Right atrium auricular region (tissue), 2 donors: ENCODE measurements around the gene KRT78. TPM values are rescaled to one million over a fixed set of nuclear protein-coding genes. Genes with fewer than 3 reads are reported as not detected.

Experiments
- DNase-seq: peaks from one replicate; pipeline ENCODE4 v3.0.0-alpha.2; 2019; ENCODE audit warnings: low spot score
- H3K27ac ChIP-seq, 2 donors: fragments of 200-600 bp; sonication (generic); 1 replicate in 1 of 2; 2 replicates in 1 of 2; pipeline ENCODE4 v1.5.1; 2016 to 2019
- H3K27me3 ChIP-seq, 2 donors: fragments of 200-600 bp; sonication (generic); one replicate each; pipeline versions ENCODE4 v1.5.1 to v1.6.0; 2017 to 2019
- H3K36me3 ChIP-seq: fragments of 200-600 bp; sonication (generic); one replicate; pipeline ENCODE4 v1.5.1; 2016
- H3K4me1 ChIP-seq, 2 donors: fragments of 200-600 bp; sonication (generic); one replicate each; pipeline versions ENCODE4 v1.5.1 to v1.6.0; 2017 to 2019
- H3K4me3 ChIP-seq, 2 donors: fragments of 200-600 bp; sonication (generic); 1 replicate in 1 of 2; 2 replicates in 1 of 2; pipeline ENCODE4 v1.5.1; 2017 to 2019; ENCODE audit warnings: mild to moderate bottlenecking in 1 of 2, moderate library complexity in 1 of 2
- H3K9me3 ChIP-seq, 2 donors: fragments of 200-600 bp; sonication (generic); one replicate each; pipeline ENCODE4 v1.5.1; 2019
- total RNA-seq, 2 donors: library from RNA; depleted of rRNA; stranded (reverse); fragments of >200 nt; gene quantifications; one replicate each; pipeline ENCODE4 v1.1.0, GENCODE V29; 2016
- TF ChIP-seq, protein P1 (sequence below), 2 donors: fragments of 200-600 bp; sonication (generic); IDR thresholded peaks; one replicate each; pipeline ENCODE4 v1.5.1; 2019; ENCODE audit warnings: antibody characterized with exemption in 2 of 2

The KRT78 gene
- total RNA-seq, 2 donors from 2014 or later = not detected

DNA sequence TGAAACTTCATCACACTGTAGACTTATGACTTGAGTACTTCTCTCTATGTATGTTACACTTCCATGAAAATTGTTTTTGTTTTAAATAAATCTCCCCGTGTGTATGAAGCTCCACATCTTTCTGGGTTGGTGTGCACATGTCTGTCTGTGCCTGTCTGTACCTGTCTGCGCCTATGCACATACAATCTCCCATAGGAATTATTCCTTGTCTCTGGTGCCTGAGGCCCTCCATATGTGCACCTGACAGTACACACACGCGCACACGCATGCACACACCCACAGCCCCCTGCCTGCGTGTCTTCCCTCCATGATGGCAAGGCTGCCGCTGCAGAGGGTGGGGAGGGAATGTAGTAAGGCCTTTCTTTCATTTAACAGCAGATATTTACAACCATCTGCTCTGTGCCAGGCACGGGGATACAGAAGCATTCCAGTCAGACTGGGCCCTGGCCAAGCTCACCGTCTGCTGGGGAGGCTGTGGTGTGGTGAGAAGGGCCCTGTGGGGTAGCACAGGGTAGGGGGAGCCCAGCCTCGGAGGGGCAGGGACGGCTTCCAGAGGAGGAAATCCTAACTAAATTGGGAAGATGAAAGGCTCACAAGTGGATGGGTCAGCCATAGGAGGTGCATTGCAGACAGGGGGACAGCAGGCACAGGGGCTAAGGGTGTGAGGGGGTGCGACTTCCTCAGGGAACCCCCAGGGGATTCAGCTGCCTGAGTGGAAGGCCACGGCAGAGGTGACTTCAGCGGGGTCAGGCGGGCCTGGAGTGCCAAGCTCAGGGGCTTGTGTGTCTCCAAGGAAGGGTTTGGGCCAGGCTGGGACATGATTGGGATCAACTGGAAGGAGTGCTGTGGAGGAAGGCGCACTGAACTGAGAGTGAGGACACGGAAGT is 30.0 kb upstream of the KRT78 start:
- DNase-seq = no peak
- no peaks in the 10 kb centered on the region for H3K27me3 ChIP-seq
- H3K4me3 ChIP-seq = peak overlapping the region in 1 of 2 donors; percentile 32
- H3K27ac ChIP-seq = no peak overlapping the region
- TF ChIP-seq, protein P1, sequence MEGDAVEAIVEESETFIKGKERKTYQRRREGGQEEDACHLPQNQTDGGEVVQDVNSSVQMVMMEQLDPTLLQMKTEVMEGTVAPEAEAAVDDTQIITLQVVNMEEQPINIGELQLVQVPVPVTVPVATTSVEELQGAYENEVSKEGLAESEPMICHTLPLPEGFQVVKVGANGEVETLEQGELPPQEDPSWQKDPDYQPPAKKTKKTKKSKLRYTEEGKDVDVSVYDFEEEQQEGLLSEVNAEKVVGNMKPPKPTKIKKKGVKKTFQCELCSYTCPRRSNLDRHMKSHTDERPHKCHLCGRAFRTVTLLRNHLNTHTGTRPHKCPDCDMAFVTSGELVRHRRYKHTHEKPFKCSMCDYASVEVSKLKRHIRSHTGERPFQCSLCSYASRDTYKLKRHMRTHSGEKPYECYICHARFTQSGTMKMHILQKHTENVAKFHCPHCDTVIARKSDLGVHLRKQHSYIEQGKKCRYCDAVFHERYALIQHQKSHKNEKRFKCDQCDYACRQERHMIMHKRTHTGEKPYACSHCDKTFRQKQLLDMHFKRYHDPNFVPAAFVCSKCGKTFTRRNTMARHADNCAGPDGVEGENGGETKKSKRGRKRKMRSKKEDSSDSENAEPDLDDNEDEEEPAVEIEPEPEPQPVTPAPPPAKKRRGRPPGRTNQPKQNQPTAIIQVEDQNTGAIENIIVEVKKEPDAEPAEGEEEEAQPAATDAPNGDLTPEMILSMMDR (IDR thresholded peaks at IDR 0.05) = no peak
- H3K9me3 ChIP-seq = no peaks in the 10 kb centered on the region
- peaks cover 0 to 28% of the 10 kb centered on the region in 2 donors for H3K4me1 ChIP-seq
- H3K36me3 ChIP-seq = no peaks in the 10 kb centered on the region

DNA sequence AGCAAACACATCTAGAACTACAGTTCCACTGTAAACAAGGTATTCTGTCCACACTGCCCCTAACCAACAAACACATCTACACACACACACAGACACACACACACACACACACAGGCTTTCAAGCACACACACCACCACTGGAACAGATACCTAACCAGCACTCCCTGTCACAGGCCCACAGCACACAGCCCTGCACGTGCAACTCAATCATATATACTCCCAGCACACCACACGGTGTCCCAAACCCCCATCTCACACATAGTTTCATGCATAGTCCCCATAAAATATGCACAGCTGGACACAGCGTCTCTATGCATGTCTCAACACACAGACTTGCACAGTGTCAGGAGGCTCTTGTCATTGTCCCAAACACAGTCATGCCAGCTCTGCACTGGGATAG is 28.4 kb upstream of the KRT78 start:
- H3K36me3 ChIP-seq = no peaks in the 10 kb centered on the region

DNA sequence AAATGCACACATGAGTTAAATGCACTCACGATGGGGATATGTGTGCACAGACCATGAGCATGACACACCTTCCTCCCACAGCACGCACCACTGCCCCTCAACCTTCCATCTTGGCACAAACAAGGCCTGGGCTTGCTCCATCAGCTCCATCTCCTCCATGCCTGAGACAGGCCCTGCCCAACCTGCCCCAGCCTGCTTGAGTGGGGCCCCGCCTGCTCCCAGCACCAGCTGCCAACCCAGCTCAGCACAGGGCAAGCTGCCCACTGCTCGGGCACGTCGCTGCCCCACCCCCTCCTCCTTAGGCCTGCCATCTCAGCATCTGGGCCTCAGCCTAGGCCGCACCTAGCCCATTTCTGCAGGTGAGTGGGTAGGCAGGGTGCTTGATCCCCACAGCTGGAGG is 27.6 kb upstream of the KRT78 start:
- H3K27me3 ChIP-seq = no peaks in the 10 kb centered on the region
- TF ChIP-seq, protein P1 (IDR thresholded peaks at IDR 0.05) = no peak
- H3K36me3 ChIP-seq = no peaks in the 10 kb centered on the region
- peaks cover 0 to 45% of the 10 kb centered on the region in 2 donors for H3K4me1 ChIP-seq
- no peaks in the 10 kb centered on the region for H3K9me3 ChIP-seq
- H3K4me3 ChIP-seq = no peak overlapping the region
- DNase-seq = no peak
- H3K27ac ChIP-seq = no peak overlapping the region

More for the DNA sequence above, 28.4 kb upstream of the KRT78 start:
- Histone ChIP-seq H3K4me1 (peaks cover 0 to 37% of the 10 kb centered on the region in 2 donors), H3K27ac (no peak overlapping the region), H3K9me3 (no peaks in the 10 kb centered on the region), H3K4me3 (no peak overlapping the region), H3K27me3 (no peaks in the 10 kb centered on the region)
- no peak for DNase-seq
- TF ChIP-seq, protein P1 (IDR thresholded peaks at IDR 0.05) = no peak

DNA sequence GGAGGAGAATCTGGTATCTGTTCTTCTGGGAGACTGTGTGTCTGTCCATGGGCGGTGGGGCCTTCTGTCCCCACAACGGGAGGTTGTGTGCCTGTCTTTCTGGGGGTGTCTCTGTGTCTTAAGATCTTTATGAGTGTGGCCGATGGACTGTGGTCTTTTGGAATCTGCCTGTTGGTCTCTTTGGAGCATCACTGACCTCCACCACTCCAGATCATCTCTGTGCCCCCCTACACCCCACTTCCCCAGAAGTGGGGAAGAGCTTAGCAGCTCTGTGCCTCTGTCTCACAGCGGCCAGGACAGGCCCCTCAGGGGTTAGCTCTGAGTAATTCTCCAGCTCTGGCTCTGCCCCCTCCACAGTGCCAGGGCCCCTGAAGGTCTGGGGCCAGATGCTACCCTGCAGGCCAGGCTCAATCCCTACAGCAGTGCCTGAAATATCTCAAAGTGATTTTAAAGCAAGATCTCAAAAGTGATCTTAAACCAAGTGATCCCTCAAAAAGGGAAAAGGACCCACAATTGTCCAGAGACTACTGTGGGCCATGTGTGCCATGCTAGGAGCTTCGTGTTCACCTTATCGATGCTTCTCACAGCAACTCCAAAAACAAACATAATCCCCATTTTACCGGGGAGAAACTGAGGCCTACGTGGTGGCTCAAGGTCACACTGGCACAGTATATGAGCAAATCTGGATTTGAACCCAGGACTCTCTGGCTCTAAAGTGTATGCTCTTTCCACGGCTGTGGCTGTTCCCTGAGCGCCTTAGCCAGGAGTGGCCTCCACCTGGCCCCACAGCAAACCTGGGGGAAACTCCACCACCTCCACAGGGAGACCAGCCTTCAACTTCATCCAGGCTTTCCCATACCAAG is 26.0 kb upstream of the KRT78 start:
- Histone ChIP-seq H3K9me3 (no peaks in the 10 kb centered on the region), H3K27ac (peak overlapping the region; percentile 64 to 82), H3K36me3 (no peaks in the 10 kb centered on the region), H3K4me1 (peaks cover 0 to 53% of the 10 kb centered on the region in 2 donors), H3K4me3 (peak overlapping the region; percentile 50), H3K27me3 (no peaks in the 10 kb centered on the region)
- DNase-seq = no peak
- TF ChIP-seq, protein P1 (IDR thresholded peaks at IDR 0.05) = peak in 1 of 2 donors; percentile 7

DNA sequence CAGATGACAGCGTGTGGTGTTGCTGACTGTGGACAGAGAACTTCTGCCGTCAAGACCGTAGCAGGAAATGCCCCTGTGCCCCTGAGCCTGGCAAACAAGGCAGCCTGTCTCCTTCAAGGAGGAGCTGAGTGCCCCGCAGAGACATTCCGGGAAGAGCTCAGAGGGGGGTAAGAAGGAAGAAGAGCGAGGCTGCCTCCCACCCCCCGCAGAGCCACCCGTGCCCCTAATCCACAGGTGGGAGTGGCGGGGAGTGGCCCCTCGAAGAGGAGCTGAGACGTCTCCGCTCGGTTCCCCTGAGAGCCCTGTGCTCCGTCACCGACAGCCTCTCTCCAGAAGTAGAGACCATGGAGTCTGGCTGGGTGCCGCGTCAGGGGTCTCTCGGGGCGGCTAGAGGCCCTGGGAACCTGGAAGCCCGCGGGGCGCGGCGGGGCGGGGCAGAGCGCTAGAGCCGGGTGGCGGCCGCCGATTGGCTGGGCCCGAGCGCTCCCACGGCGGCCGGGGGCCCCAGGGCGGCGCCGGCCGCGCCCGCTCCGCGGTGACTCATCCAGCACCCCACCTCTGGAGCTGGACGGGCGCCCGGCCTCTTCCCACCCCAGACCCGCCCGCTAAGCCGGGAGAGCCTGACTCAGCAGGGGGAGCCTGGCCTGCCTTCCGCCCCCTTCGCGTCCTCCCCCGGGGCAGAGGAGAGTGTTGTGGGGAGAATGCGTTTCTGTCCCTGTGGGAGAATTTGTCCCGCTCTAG is 25.2 kb upstream of the KRT78 start:
- H3K36me3 ChIP-seq = no peaks in the 10 kb centered on the region

More for the DNA sequence above, 25.2 kb upstream of the KRT78 start:
- peak overlapping the region; percentile 50 for H3K4me3 ChIP-seq
- H3K4me1 ChIP-seq = peaks cover 0 to 45% of the 10 kb centered on the region in 2 donors
- peak overlapping the region; percentile 65 to 82 for H3K27ac ChIP-seq
- DNase-seq = peak; percentile 90
- H3K9me3 ChIP-seq = no peaks in the 10 kb centered on the region
- no peaks in the 10 kb centered on the region for H3K27me3 ChIP-seq
- TF ChIP-seq, protein P1 (IDR thresholded peaks at IDR 0.05) = no peak
